ENCODE data around the gene PEPD.
"Not testable (repeated sequence)": the region's sequence is repeated elsewhere in the genome, so short reads cannot be mapped to it uniquely, and the experiment has no call there.

PEPD gene

DNA sequence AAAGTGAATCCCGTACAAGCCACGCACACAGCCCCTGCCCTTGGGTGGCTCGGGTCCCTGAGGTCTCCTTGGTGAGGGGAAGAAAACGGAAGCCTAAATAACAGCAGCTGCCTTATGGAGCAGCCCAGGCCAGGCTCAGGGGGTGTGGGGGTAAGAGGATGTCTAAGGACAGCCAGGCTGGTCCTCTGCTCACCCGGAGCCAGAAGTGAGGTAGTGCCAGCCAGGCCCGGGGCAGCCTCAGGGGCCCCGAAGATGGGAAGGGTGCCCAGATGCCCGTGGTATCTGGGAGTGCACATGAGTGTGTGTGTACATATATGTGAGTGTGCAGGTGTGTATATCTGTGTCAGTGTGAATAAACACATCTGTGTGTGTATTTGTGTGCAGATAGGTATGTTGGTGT is 38.4 kb upstream of the PEPD start:
- DNase-seq (ENCODE audit: low read depth) = no peak
- TF ChIP-seq, protein P1, sequence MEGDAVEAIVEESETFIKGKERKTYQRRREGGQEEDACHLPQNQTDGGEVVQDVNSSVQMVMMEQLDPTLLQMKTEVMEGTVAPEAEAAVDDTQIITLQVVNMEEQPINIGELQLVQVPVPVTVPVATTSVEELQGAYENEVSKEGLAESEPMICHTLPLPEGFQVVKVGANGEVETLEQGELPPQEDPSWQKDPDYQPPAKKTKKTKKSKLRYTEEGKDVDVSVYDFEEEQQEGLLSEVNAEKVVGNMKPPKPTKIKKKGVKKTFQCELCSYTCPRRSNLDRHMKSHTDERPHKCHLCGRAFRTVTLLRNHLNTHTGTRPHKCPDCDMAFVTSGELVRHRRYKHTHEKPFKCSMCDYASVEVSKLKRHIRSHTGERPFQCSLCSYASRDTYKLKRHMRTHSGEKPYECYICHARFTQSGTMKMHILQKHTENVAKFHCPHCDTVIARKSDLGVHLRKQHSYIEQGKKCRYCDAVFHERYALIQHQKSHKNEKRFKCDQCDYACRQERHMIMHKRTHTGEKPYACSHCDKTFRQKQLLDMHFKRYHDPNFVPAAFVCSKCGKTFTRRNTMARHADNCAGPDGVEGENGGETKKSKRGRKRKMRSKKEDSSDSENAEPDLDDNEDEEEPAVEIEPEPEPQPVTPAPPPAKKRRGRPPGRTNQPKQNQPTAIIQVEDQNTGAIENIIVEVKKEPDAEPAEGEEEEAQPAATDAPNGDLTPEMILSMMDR (IDR thresholded peaks at IDR 0.05; ENCODE audit: low read length, missing control alignments) = no peak
- H3K4me3 ChIP-seq (replicated peaks; ENCODE audit: low read depth, low read length) = no peak overlapping the region

DNA sequence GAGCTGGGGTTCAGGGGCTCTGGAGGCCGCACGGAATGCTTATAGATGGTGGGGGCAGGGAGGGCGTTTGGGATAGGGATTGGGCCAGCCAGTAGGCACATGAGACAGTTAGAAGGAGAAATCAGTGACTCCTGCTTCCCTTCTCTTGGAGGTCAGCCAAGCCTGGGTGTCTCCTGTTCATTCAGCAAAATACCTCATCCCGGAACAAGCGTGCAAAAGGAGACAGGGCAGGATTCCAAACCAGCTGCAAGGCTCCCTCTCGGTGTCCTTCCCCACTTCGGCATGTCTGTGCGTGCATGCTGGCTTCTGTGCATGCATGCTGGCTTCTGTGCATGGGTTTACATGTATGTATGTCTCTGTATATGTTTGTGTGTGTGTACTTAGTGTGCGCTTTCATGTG is 37.3 kb upstream of the PEPD start:
- TF ChIP-seq, protein P1 (IDR thresholded peaks at IDR 0.05; ENCODE audit: low read length, missing control alignments) = no peak
- H3K4me3 ChIP-seq (replicated peaks; ENCODE audit: low read depth, low read length) = no peak overlapping the region
- DNase-seq (ENCODE audit: low read depth) = peak; percentile 1

DNA sequence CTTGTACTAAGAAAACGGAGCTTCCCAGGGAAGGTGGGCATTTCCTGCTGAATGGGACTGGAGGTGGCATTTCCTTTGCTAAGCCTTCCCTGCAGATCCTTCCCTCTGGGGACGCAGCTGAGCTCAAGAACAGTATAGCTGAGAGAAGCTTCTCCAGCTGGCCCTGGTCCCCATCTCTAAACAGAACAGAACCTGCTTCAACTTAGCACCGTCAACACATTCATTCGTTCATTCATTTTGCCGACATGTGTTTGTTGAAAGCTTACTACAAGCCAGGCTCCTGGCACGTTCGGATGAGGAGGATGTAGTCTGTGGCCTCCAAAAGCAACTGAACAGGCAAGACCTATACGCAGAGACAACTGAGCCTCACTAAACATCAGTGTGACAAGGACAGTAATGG is 36.6 kb upstream of the PEPD start:
- H3K4me3 ChIP-seq (replicated peaks; ENCODE audit: low read depth, low read length) = no peak overlapping the region
- TF ChIP-seq, protein P1 (IDR thresholded peaks at IDR 0.05; ENCODE audit: low read length, missing control alignments) = no peak
- DNase-seq (ENCODE audit: low read depth) = no peak

DNA sequence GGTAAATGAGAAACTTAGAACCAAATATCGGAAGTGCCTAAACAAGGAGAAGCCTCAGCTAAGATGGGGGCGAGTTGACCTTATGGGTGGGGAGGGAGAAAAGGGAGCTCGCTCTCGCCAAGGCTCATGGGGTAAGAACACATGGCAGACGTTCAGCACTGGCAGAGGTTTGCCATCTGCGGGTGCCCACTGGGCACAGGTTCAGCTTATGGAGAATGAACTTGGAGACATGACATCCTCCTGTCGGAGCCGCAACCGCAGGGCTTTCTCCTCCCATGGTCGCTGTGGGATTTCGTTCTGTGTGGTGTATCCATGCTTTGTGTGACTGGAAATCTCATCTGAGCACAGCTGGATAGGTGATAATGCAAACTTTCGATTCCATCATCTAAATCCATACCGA is 36.1 kb upstream of the PEPD start:
- H3K4me3 ChIP-seq (replicated peaks; ENCODE audit: low read depth, low read length) = no peak overlapping the region
- TF ChIP-seq, protein P1 (IDR thresholded peaks at IDR 0.05; ENCODE audit: low read length, missing control alignments) = no peak
- DNase-seq (ENCODE audit: low read depth) = no peak

DNA sequence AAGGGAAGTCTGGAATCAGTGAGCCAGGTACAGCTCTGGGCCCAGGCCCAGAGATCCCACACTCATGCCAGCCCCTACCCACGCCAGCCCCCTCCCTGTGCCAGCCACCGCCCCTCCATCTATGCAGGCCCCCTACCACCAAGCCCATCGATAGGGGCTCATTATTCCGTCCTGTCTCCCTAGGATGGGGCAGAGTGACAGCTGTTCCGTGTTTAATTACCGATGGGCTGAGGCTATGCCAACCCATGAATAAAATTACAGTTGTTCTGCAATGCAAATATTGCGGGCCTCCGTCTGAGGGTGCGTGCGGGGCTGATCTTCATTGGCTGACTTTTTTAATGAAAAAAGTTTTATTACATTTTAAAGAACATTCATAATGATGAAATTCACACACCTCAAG is 35.6 kb upstream of the PEPD start:
- no peak overlapping the region for H3K4me3 ChIP-seq (replicated peaks; ENCODE audit: low read depth, low read length)
- TF ChIP-seq, protein P1 (IDR thresholded peaks at IDR 0.05; ENCODE audit: low read length, missing control alignments) = no peak
- DNase-seq (ENCODE audit: low read depth) = no peak

DNA sequence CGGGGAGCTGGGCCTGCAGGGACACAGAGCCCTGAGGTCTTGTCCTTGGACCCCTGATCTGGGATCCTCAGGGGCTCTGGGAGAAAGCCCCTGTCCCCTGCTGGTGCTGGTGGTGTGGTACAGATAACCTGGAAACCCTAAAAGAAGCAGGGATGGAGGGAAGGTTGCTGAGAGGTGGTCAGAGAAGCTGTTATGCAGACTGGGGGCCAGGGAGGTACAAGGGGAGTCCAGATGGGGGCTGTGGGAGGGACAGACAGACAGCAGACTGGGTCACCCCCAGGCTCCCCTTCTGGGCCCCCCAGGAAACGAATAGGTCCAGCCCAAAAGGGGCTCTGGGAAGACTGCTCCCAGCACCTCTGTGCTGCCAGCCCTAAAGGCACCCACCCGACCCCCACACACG is 34.7 kb upstream of the PEPD start:
- no peak overlapping the region for H3K4me3 ChIP-seq (replicated peaks; ENCODE audit: low read depth, low read length)
- DNase-seq (ENCODE audit: low read depth) = no peak
- TF ChIP-seq, protein P1 (IDR thresholded peaks at IDR 0.05; ENCODE audit: low read length, missing control alignments) = no peak

DNA sequence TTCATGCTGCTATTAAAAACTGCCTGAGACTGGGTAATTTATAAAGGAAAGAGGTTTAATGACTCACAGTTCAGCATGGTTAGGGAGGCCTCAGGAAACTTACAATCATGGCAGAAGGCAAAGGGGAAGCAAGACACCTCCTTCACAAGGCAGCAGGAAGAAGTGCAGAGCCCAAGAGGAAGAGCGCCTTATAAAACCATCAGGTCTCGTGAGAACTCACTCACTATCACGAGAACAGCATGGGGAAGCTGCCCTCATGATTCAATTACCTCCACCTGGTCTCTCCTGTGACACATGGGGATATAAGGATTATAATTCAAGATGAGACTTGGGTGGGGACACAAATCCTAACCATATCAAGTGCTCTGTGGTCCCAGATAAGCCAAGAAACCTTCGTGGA is 34.1 kb upstream of the PEPD start:
- not testable (repeated sequence) for H3K4me3 ChIP-seq (replicated peaks; ENCODE audit: low read depth, low read length)

DNA sequence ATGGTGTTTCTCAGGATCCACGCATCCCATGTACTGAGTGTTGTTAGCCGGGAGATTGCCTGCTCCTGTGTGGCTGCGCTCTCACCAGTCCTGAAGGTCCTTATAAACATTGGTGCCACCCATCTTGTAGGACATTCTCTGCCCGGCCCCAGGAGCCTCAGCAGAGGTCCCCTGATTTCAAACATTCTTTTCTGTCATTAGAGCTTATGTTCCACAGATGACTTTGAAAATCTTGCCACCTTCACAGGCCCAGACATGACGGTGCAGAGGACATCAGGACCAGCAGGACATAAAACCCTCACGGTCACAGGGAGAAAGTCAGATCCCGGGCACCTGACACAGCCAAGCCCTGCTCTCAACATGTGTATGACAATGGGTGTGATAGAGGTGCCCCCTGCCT is 33.2 kb upstream of the PEPD start:
- TF ChIP-seq, protein P1 (IDR thresholded peaks at IDR 0.05; ENCODE audit: low read length, missing control alignments) = no peak
- no peak for DNase-seq (ENCODE audit: low read depth)
- H3K4me3 ChIP-seq (replicated peaks; ENCODE audit: low read depth, low read length) = no peak overlapping the region

More for the DNA sequence above, 34.1 kb upstream of the PEPD start:
- not testable (repeated sequence) for DNase-seq (ENCODE audit: low read depth)
